Measurements from ENCODE around the gene A2M. TPM values are rescaled to one million over a fixed set of nuclear protein-coding genes. Genes with fewer than 3 reads are reported as not detected.

Gene A2M
- total RNA-seq, 1 experiment from 2014 or later, result not detected

DNA sequence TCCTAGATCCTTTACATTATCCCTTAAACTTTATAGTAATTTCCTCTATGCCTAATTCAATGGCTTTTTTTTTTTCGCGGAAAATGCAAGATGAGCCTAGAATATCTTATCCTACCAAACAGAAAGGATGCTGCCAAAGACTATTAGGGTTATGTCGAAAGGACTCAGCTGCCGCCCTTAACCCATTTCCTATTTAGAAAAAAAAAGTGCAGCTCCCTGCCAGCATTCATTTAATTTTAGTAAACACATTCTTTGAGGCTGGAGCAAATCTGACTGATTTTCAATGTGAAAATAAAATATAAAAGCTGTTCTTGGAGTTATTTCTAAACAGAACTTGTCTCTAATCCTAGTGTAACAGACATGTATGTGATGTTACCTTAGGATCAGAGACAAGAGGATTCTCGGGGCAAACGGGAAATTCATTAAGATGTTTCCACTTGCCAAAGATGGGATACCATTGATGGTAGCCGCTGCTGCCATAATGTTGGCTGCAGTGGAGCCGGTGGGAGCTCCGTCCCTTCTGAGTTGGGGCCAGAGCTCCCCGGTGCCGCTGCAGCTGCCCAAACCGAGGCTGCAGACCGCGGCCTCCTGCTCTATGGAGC, 8.2 kb upstream of the A2M start:
- Histone ChIP-seq H3K4me2 (ENCODE audit: low read length) (no peak overlapping the region), H4K20me1 (ENCODE audit: low read length) (no peaks in the 10 kb centered on the region), H3K9me2 (replicated peaks; ENCODE audit: low read length) (no peaks in the 10 kb centered on the region), H3K36me3 (ENCODE audit: low read depth, low read length) (no peaks in the 10 kb centered on the region), H2AFZ (ENCODE audit: low read length) (no peak overlapping the region), H3K4me1 (ENCODE audit: insufficient read depth, low read length) (no peaks in the 10 kb centered on the region), H3K27me3 (ENCODE audit: low read length) (peaks cover 85% of the 10 kb centered on the region), H3K27ac (ENCODE audit: low read length) (no peak overlapping the region), H3K9ac (ENCODE audit: low read length) (no peak overlapping the region), H3K79me2 (ENCODE audit: low read length) (no peaks in the 10 kb centered on the region), H3K4me3 (ENCODE audit: low read length) (no peak overlapping the region), H3F3A (ENCODE audit: low read length, unreplicated experiment) (no peaks in the 10 kb centered on the region), H3K9me3 (ENCODE audit: low read length) (no peaks in the 10 kb centered on the region)
- TF ChIP-seq, protein P1, sequence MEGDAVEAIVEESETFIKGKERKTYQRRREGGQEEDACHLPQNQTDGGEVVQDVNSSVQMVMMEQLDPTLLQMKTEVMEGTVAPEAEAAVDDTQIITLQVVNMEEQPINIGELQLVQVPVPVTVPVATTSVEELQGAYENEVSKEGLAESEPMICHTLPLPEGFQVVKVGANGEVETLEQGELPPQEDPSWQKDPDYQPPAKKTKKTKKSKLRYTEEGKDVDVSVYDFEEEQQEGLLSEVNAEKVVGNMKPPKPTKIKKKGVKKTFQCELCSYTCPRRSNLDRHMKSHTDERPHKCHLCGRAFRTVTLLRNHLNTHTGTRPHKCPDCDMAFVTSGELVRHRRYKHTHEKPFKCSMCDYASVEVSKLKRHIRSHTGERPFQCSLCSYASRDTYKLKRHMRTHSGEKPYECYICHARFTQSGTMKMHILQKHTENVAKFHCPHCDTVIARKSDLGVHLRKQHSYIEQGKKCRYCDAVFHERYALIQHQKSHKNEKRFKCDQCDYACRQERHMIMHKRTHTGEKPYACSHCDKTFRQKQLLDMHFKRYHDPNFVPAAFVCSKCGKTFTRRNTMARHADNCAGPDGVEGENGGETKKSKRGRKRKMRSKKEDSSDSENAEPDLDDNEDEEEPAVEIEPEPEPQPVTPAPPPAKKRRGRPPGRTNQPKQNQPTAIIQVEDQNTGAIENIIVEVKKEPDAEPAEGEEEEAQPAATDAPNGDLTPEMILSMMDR (conservative IDR thresholded peaks at IDR 0.05; ENCODE audit: low read depth, low read length), result no peak
- no peak for TF ChIP-seq EZH2phosphoT487 (IDR thresholded peaks at IDR 0.05; ENCODE audit: borderline replicate concordance, low read length)
- no peak for TF ChIP-seq EZH2 (IDR thresholded peaks at IDR 0.05; ENCODE audit: low read length, unreplicated experiment)
- intact Hi-C loops (cut with micrococcal nuclease), result no loop called here
- DNase-seq (no peak), ATAC-seq (no peak)
- CTCF ChIA-PET, result interaction anchor here (0.7 kb wide), 1 partner anchor 283 kb away, joined by 3 read pairs; no protein-coding TSS in a partner anchor
- BruUV-seq (replicated peaks), result no TSS peak
- POLR2A ChIA-PET (ENCODE audit: unreplicated experiment), result no interaction called here

GRCh38 chr12:9122091-9122609, 6.4 kb upstream of the A2M start:
- Histone ChIP-seq H3K79me2 (ENCODE audit: low read length) (no peaks in the 10 kb centered on the region), H3K9me3 (ENCODE audit: low read length) (no peaks in the 10 kb centered on the region), H2AFZ (ENCODE audit: low read length) (no peak overlapping the region), H3K27me3 (ENCODE audit: low read length) (peaks cover 75% of the 10 kb centered on the region), H3K4me1 (ENCODE audit: insufficient read depth, low read length) (no peaks in the 10 kb centered on the region), H3K4me2 (ENCODE audit: low read length) (no peak overlapping the region), H4K20me1 (ENCODE audit: low read length) (no peaks in the 10 kb centered on the region), H3K36me3 (ENCODE audit: low read depth, low read length) (no peaks in the 10 kb centered on the region), H3K4me3 (ENCODE audit: low read length) (no peak overlapping the region), H3K9me2 (replicated peaks; ENCODE audit: low read length) (no peaks in the 10 kb centered on the region), H3F3A (ENCODE audit: low read length, unreplicated experiment) (no peaks in the 10 kb centered on the region), H3K27ac (ENCODE audit: low read length) (no peak overlapping the region), H3K9ac (ENCODE audit: low read length) (no peak overlapping the region)
- no peak for ATAC-seq
- intact Hi-C loops (cut with micrococcal nuclease), result no loop called here
- no TSS peak for BruUV-seq (replicated peaks)
- TF ChIP-seq EZH2 (IDR thresholded peaks at IDR 0.05; ENCODE audit: low read length, unreplicated experiment) (no peak), EZH2phosphoT487 (IDR thresholded peaks at IDR 0.05; ENCODE audit: borderline replicate concordance, low read length) (no peak)
- TF ChIP-seq, protein P1 (conservative IDR thresholded peaks at IDR 0.05; ENCODE audit: low read depth, low read length), result no peak
- DNase-seq, result no peak
- POLR2A ChIA-PET (ENCODE audit: unreplicated experiment), result no interaction called here
- CTCF ChIA-PET, result no interaction called here

GRCh38 chr12:9120487-9121184, 4.9 kb upstream of the A2M start:
- Histone ChIP-seq H3K9me3 (ENCODE audit: low read length) (no peaks in the 10 kb centered on the region), H3K4me3 (ENCODE audit: low read length) (no peak overlapping the region), H3K27ac (ENCODE audit: low read length) (no peak overlapping the region), H4K20me1 (ENCODE audit: low read length) (no peaks in the 10 kb centered on the region), H3K79me2 (ENCODE audit: low read length) (no peaks in the 10 kb centered on the region), H3F3A (ENCODE audit: low read length, unreplicated experiment) (no peaks in the 10 kb centered on the region), H3K9ac (ENCODE audit: low read length) (no peak overlapping the region), H3K27me3 (ENCODE audit: low read length) (peaks cover 76% of the 10 kb centered on the region), H2AFZ (ENCODE audit: low read length) (no peak overlapping the region), H3K4me2 (ENCODE audit: low read length) (no peak overlapping the region), H3K9me2 (replicated peaks; ENCODE audit: low read length) (no peaks in the 10 kb centered on the region), H3K36me3 (ENCODE audit: low read depth, low read length) (no peaks in the 10 kb centered on the region), H3K4me1 (ENCODE audit: insufficient read depth, low read length) (no peaks in the 10 kb centered on the region)
- DNase-seq (no peak), ATAC-seq (no peak)
- intact Hi-C loops (cut with micrococcal nuclease), result no loop called here
- BruUV-seq (replicated peaks), result no TSS peak
- ChIA-PET POLR2A (ENCODE audit: unreplicated experiment) (no interaction called here), CTCF (no interaction called here)
- no peak for TF ChIP-seq EZH2phosphoT487 (IDR thresholded peaks at IDR 0.05; ENCODE audit: borderline replicate concordance, low read length)
- TF ChIP-seq, protein P1 (conservative IDR thresholded peaks at IDR 0.05; ENCODE audit: low read depth, low read length), result no peak
- TF ChIP-seq EZH2 (IDR thresholded peaks at IDR 0.05; ENCODE audit: low read length, unreplicated experiment), result no peak

Measured in PC-3 (cell line).